WTC11 (cell line): ENCODE data around the gene NEK8. TPM values are rescaled to one million over a fixed set of nuclear protein-coding genes. Genes with fewer than 3 reads are reported as not detected.

Experiments used
- ATAC-seq: fragments of 200-7000 bp; cut with Tn5 transposase; 2 replicates; pipeline ENCODE4 v1.10.0; 2021; ENCODE audit warnings: mild to moderate bottlenecking, moderate library complexity
- CTCF ChIA-PET: fragments of 300-600 bp; sonication (Branson Sonifier 250); formaldehyde crosslinking; loops from one replicate; lab custom pipeline; 2021; ENCODE audit warnings: antibody characterized with exemption; lab: Charles Lee
- POLR2A ChIA-PET: fragments of 350-600 bp; sonication (Branson Sonifier 250); formaldehyde crosslinking; loops from one replicate; lab custom pipeline; 2021; ENCODE audit warnings: antibody characterized with exemption; lab: Charles Lee
- DNase-seq: peaks from one replicate; pipeline ENCODE4 v3.0.0; 2021; ENCODE audit warnings: low spot score
- H3K27ac Mint-ChIP-seq: 2 replicates; pipeline ENCODE4 v1.8.0; 2021; ENCODE audit warnings: mixed read lengths
- H3K27me3 Mint-ChIP-seq: 2 replicates; pipeline ENCODE4 v1.8.0; 2021; ENCODE audit warnings: low read depth, mild to moderate bottlenecking, moderate library complexity, mixed read lengths
- H3K36me3 Mint-ChIP-seq: 2 replicates; pipeline ENCODE4 v1.8.0; 2021; ENCODE audit warnings: mixed read lengths
- H3K4me1 Mint-ChIP-seq: 2 replicates; pipeline ENCODE4 v1.8.0; 2022; ENCODE audit warnings: mixed read lengths
- H3K4me3 Mint-ChIP-seq: 2 replicates; pipeline ENCODE4 v1.8.0; 2021; ENCODE audit warnings: mild to moderate bottlenecking, moderate library complexity, mixed read lengths
- H3K9me3 Mint-ChIP-seq: 2 replicates; pipeline ENCODE4 v1.8.0; 2021; ENCODE audit warnings: mixed read lengths
- ATF3 ChIP-seq: sonication (generic); formaldehyde crosslinking; conservative IDR thresholded peaks from 2 replicates; pipeline ENCODE4 v1.8.1; 2022; ENCODE audit warnings: mild to moderate bottlenecking, missing genetic modification reagents
- CREM ChIP-seq: sonication (generic); formaldehyde crosslinking; IDR thresholded peaks from 2 replicates; pipeline ENCODE4 v1.8.1; 2022; ENCODE audit warnings: mild to moderate bottlenecking, missing genetic modification reagents, moderate library complexity
- ELF4 ChIP-seq: sonication (generic); formaldehyde crosslinking; IDR thresholded peaks from 2 replicates; pipeline ENCODE4 v1.8.1; 2022; ENCODE audit warnings: low read depth, mild to moderate bottlenecking, moderate library complexity, missing genetic modification reagents
- ESRRA ChIP-seq: sonication (generic); formaldehyde crosslinking; IDR thresholded peaks from 2 replicates; pipeline ENCODE4 v1.8.1; 2022; ENCODE audit warnings: mild to moderate bottlenecking, missing genetic modification reagents, borderline replicate concordance
- FOXP1 ChIP-seq: sonication (generic); formaldehyde crosslinking; IDR thresholded peaks from 2 replicates; pipeline ENCODE4 v1.8.0; 2022; ENCODE audit warnings: missing genetic modification reagents, mild to moderate bottlenecking, moderate library complexity, borderline replicate concordance
- FOXP4 ChIP-seq: sonication (generic); formaldehyde crosslinking; IDR thresholded peaks from 2 replicates; pipeline ENCODE4 v1.8.0; 2022; ENCODE audit warnings: mild to moderate bottlenecking, missing genetic modification reagents
- GABPB1 ChIP-seq: sonication (generic); formaldehyde crosslinking; IDR thresholded peaks from 2 replicates; pipeline ENCODE4 v1.8.1; 2023; ENCODE audit warnings: mild to moderate bottlenecking, missing genetic modification reagents
- GRHL2 ChIP-seq: fragments of 250-450 bp; sonication (Bioruptor Pico); IDR thresholded peaks from 2 replicates; pipeline ENCODE4 v1.8.0; 2022; ENCODE audit warnings: mild to moderate bottlenecking, moderate library complexity; ENCODE audit not compliant: insufficient replicate concordance, severe bottlenecking
- HMGA2 ChIP-seq: fragments of 250-450 bp; sonication (Bioruptor Pico); IDR thresholded peaks from 2 replicates; pipeline ENCODE4 v1.4.0; 2021; ENCODE audit warnings: mild to moderate bottlenecking, moderate library complexity
- MYBL2 ChIP-seq: sonication (generic); formaldehyde crosslinking; IDR thresholded peaks from 2 replicates; pipeline ENCODE4 v1.8.1; 2023; ENCODE audit warnings: mild to moderate bottlenecking, moderate library complexity, missing genetic modification reagents
- NFATC4 ChIP-seq: fragments of 250-450 bp; sonication (Bioruptor Pico); IDR thresholded peaks from 2 replicates; pipeline ENCODE4 v1.9.0; 2021; ENCODE audit warnings: mild to moderate bottlenecking
- NR1H2 ChIP-seq: sonication (generic); formaldehyde crosslinking; IDR thresholded peaks from 2 replicates; pipeline ENCODE4 v1.9.0; 2021; ENCODE audit warnings: mild to moderate bottlenecking, moderate library complexity, missing genetic modification reagents
- TEAD1 ChIP-seq: sonication (generic); formaldehyde crosslinking; IDR thresholded peaks from 2 replicates; pipeline ENCODE4 v1.8.0; 2022; ENCODE audit warnings: mild to moderate bottlenecking, missing genetic modification reagents
- TEAD4 ChIP-seq: sonication (generic); formaldehyde crosslinking; IDR thresholded peaks from 2 replicates; pipeline ENCODE4 v1.8.0; 2022; ENCODE audit warnings: mild to moderate bottlenecking, missing genetic modification reagents
- USF2 ChIP-seq: sonication (generic); formaldehyde crosslinking; IDR thresholded peaks from 2 replicates; pipeline ENCODE4 v1.8.1; 2023; ENCODE audit warnings: mild to moderate bottlenecking, missing genetic modification reagents, moderate library complexity
- ZBTB21 ChIP-seq: sonication (generic); formaldehyde crosslinking; IDR thresholded peaks from 2 replicates; pipeline ENCODE4 v1.8.1; 2023; ENCODE audit warnings: mild to moderate bottlenecking, missing genetic modification reagents, borderline replicate concordance
- ZNF396 ChIP-seq: fragments of 250-450 bp; sonication (Bioruptor Pico); IDR thresholded peaks from 2 replicates; pipeline ENCODE4 v1.8.0; 2021; ENCODE audit warnings: mild to moderate bottlenecking, moderate library complexity, borderline replicate concordance
- total RNA-seq: library from RNA; stranded (reverse); gene quantifications from 3 replicates; pipeline ENCODE4 v1.2.3, GENCODE V29; 2021
- TF ChIP-seq, protein P1 (sequence below): sonication (generic); formaldehyde crosslinking; IDR thresholded peaks from 2 replicates; pipeline ENCODE4 v1.8.1; 2022; ENCODE audit warnings: low read depth, missing genetic modification reagents, borderline replicate concordance

The NEK8 gene
- total RNA-seq, 1 experiment from 2014 or later = 25.0 TPM

DNA sequence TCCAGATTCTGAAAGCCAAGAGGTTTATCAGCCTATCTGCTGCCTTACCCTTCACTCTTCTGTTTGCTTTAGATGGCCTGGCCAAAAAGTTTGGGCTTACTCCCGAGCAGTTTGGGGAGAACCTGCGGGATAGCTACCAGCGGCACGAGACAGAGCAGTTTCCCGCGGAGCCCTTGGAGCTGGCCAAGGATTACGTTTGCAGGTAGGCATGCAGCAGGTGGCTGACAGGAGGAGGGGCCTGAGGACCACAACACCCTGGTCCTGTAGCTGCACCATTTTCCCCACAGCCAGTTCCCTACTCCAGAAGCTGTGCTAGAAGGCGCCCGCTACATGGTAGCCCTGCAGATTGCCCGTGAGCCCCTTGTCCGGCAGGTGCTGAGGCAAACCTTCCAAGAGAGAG is 45.9 kb upstream of the NEK8 start:
- Mint-ChIP-seq H3K4me3 (no peak overlapping the region), H3K27me3 (no peaks in the 10 kb centered on the region), H3K4me1 (no peaks in the 10 kb centered on the region), H3K36me3 (peaks cover 81% of the 10 kb centered on the region), H3K27ac (no peak overlapping the region), H3K9me3 (no peaks in the 10 kb centered on the region)
- CTCF ChIA-PET = interaction anchor here (1.8 kb wide), 1 partner anchor 38 kb away, joined by 4 read pairs; the partner anchor contains the start of gene BLTP2
- POLR2A ChIA-PET = no interaction called here
- no peak for TF ChIP-seq ZNF396
- TF ChIP-seq USF2 = no peak
- no peak for TF ChIP-seq TEAD4 (CRISPR knock-in tag)
- TF ChIP-seq ATF3 (CRISPR knock-in tag) = no peak
- no peak for TF ChIP-seq GABPB1 (CRISPR knock-in tag)
- no peak for TF ChIP-seq ELF4 (CRISPR knock-in tag)
- ATAC-seq (no peak), DNase-seq (no peak)

DNA sequence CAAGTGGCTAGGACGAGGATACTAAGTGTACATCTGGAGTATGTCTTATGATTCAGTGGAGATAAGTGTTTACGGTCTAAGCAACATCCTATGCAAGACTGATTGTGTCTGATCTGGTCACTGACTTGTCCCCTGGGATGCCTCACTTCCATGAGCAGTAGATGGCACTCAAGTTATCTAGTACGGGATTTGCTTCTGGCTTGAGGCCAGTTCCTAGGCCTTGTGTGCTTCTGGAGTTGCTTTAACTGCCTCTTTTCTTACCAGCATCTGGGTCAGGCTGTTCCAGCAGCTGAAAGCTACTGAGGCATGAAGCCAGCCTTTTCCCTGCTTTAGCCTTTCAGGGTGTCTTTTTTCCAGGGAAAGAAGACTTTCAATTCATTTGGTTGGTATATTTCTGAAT is 43.6 kb upstream of the NEK8 start:
- H3K36me3 Mint-ChIP-seq = peaks cover 89% of the 10 kb centered on the region
- TF ChIP-seq TEAD1 (no peak), NR1H2 (no peak), FOXP1 (CRISPR knock-in tag) (no peak), ESRRA (CRISPR knock-in tag) (no peak), MYBL2 (CRISPR knock-in tag) (no peak), ELF4 (CRISPR knock-in tag) (no peak), FOXP4 (CRISPR knock-in tag) (no peak), CREM (CRISPR knock-in tag) (no peak), GRHL2 (no peak), GABPB1 (CRISPR knock-in tag) (no peak)
- H3K27me3 Mint-ChIP-seq = no peaks in the 10 kb centered on the region
- no peak overlapping the region for H3K4me3 Mint-ChIP-seq
- ATAC-seq (no peak), DNase-seq (no peak)
- H3K27ac Mint-ChIP-seq = no peak overlapping the region
- CTCF ChIA-PET = no interaction called here
- no peaks in the 10 kb centered on the region for H3K9me3 Mint-ChIP-seq
- POLR2A ChIA-PET = no interaction called here
- H3K4me1 Mint-ChIP-seq = no peaks in the 10 kb centered on the region

- H3K27ac Mint-ChIP-seq = no peak overlapping the region
- CTCF ChIA-PET = no interaction called here
These were observed 43.2 kb upstream of the NEK8 start for GRCh38 chr17:28685366-28685765.

DNA sequence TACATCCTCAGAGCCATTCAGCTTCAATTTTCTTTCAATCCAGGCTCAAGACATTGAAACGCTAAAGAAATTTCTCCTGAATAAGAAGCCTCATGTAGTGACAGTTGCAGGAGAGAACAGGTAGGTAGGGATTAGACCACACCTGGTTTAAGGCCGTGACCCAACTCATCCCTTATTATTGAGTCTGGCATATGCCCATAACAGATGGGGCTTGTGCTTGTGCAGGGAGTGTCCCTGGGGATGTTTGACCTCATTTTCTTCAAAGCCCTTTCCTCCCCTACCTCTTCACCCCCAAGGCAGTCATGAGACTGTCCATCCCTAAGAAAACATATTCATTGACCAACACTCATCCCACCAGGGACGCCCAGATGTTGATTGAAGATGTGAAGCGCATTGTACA is 42.3 kb upstream of the NEK8 start:
- H3K4me1 Mint-ChIP-seq = no peaks in the 10 kb centered on the region
- H3K9me3 Mint-ChIP-seq = no peaks in the 10 kb centered on the region
- no peak for DNase-seq
- TF ChIP-seq ATF3 (CRISPR knock-in tag) = no peak
- no peak for TF ChIP-seq NFATC4 (CRISPR knock-in tag)
- no peak for TF ChIP-seq NR1H2
- no peak for TF ChIP-seq TEAD1
- TF ChIP-seq, protein P1, sequence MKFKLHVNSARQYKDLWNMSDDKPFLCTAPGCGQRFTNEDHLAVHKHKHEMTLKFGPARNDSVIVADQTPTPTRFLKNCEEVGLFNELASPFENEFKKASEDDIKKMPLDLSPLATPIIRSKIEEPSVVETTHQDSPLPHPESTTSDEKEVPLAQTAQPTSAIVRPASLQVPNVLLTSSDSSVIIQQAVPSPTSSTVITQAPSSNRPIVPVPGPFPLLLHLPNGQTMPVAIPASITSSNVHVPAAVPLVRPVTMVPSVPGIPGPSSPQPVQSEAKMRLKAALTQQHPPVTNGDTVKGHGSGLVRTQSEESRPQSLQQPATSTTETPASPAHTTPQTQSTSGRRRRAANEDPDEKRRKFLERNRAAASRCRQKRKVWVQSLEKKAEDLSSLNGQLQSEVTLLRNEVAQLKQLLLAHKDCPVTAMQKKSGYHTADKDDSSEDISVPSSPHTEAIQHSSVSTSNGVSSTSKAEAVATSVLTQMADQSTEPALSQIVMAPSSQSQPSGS (CRISPR knock-in tag) = no peak
- H3K4me3 Mint-ChIP-seq = no peak overlapping the region
- no peak for ATAC-seq
- ChIA-PET POLR2A (no interaction called here), CTCF (no interaction called here)
- H3K27me3 Mint-ChIP-seq = no peaks in the 10 kb centered on the region
- peaks cover 97% of the 10 kb centered on the region for H3K36me3 Mint-ChIP-seq
- H3K27ac Mint-ChIP-seq = no peak overlapping the region

More at GRCh38 chr17:28685366-28685765, 43.2 kb upstream of the NEK8 start:
- Mint-ChIP-seq H3K4me1 (no peaks in the 10 kb centered on the region), H3K27me3 (no peaks in the 10 kb centered on the region)
- DNase-seq (no peak), ATAC-seq (no peak)
- POLR2A ChIA-PET = no interaction called here
- TF ChIP-seq ZBTB21 (CRISPR knock-in tag) (no peak), HMGA2 (0 out of 2 replicates have a peak, but pooled peaks have one; percentile 10)
- TF ChIP-seq, all 79 proteins: peak for 1
- no peaks in the 10 kb centered on the region for H3K9me3 Mint-ChIP-seq
- peaks cover 93% of the 10 kb centered on the region for H3K36me3 Mint-ChIP-seq
- no peak overlapping the region for H3K4me3 Mint-ChIP-seq
